Muscle layer of duodenum (tissue), 2 donors: Measurements from ENCODE around the gene LMAN1.

Experiments used
- H3K27ac ChIP-seq: one replicate; pipeline ENCODE4 v1.7.0; 2013; ENCODE audit warnings: mild to moderate bottlenecking, low read length
- H3K27me3 ChIP-seq: one replicate; pipeline ENCODE4 v1.7.0; 2013; ENCODE audit warnings: low read depth, mild to moderate bottlenecking, control low read depth, low read length
- H3K36me3 ChIP-seq, 2 donors: one replicate each; pipeline ENCODE4 v1.7.0; 2013; ENCODE audit warnings: low read length in 2 of 2, control low read depth in 1 of 2, mild to moderate bottlenecking in 1 of 2; ENCODE audit not compliant: insufficient read depth in 2 of 2, control insufficient read depth in 1 of 2
- H3K4me1 ChIP-seq, 2 donors: one replicate each; pipeline ENCODE4 v1.7.0; 2013; ENCODE audit warnings: low read length in 2 of 2, mild to moderate bottlenecking in 2 of 2, control low read depth in 1 of 2, moderate library complexity in 1 of 2; ENCODE audit not compliant: insufficient read depth in 2 of 2, control insufficient read depth in 1 of 2
- H3K4me3 ChIP-seq, 2 donors: one replicate each; pipeline ENCODE4 v1.7.0; 2013; ENCODE audit warnings: low read length in 2 of 2, low read depth in 1 of 2, mild to moderate bottlenecking in 1 of 2
- H3K9me3 ChIP-seq, 2 donors: one replicate each; pipeline ENCODE4 v1.7.0; 2013; ENCODE audit warnings: low read length in 2 of 2, control low read depth in 1 of 2, mild to moderate bottlenecking in 1 of 2; ENCODE audit not compliant: control insufficient read depth in 1 of 2
- donor health status: healthy.

LMAN1 gene

GRCh38 chr18:59325965-59326364, 33.1 kb downstream of the LMAN1 start:
- no peak overlapping the region for H3K4me3 ChIP-seq
- H3K4me1 ChIP-seq = no peaks in the 10 kb centered on the region
- peaks cover 34% of the 10 kb centered on the region in 2 donors for H3K36me3 ChIP-seq

GRCh38 chr18:59324623-59324971, 34.5 kb downstream of the LMAN1 start:
- H3K27me3 ChIP-seq = no peaks in the 10 kb centered on the region
- no peak overlapping the region for H3K4me3 ChIP-seq
- peaks cover 23 to 30% of the 10 kb centered on the region in 2 donors for H3K36me3 ChIP-seq
- H3K4me1 ChIP-seq = no peaks in the 10 kb centered on the region
- H3K27ac ChIP-seq = no peak overlapping the region
- peaks cover 0 to 3% of the 10 kb centered on the region in 2 donors for H3K9me3 ChIP-seq

More at GRCh38 chr18:59325965-59326364, 33.1 kb downstream of the LMAN1 start:
- Histone ChIP-seq H3K27me3 (no peaks in the 10 kb centered on the region), H3K9me3 (peaks cover 0 to 3% of the 10 kb centered on the region in 2 donors), H3K27ac (no peak overlapping the region)

- H3K27ac ChIP-seq = no peak overlapping the region
Observed at GRCh38 chr18:59323931-59324622, 35.0 kb downstream of the LMAN1 start.

GRCh38 chr18:59318460-59319050, 40.5 kb downstream of the LMAN1 start, which contains the start of gene CPLX4:
TSS of gene CPLX4 (minus strand) at chr18:59318649. CDS start at chr18:59318462, 187 bp downstream.
- H3K4me3 ChIP-seq = no peak within 1 kb of the TSS
- no peaks in the 10 kb centered on the region for H3K9me3 ChIP-seq
- no peaks in the 10 kb centered on the region for H3K27me3 ChIP-seq
- no peaks in the 10 kb centered on the region for H3K4me1 ChIP-seq
- no peaks in the 10 kb centered on the region for H3K36me3 ChIP-seq
- H3K27ac ChIP-seq = no peak within 1 kb of the TSS

More at GRCh38 chr18:59323931-59324622, 35.0 kb downstream of the LMAN1 start:
- H3K9me3 ChIP-seq = peaks cover 0 to 3% of the 10 kb centered on the region in 2 donors
- H3K27me3 ChIP-seq = no peaks in the 10 kb centered on the region
- no peaks in the 10 kb centered on the region for H3K4me1 ChIP-seq
- peaks cover 18 to 26% of the 10 kb centered on the region in 2 donors for H3K36me3 ChIP-seq
- H3K4me3 ChIP-seq = no peak overlapping the region

GRCh38 chr18:59311631-59312030, 47.4 kb downstream of the LMAN1 start:
- Histone ChIP-seq H3K4me3 (no peak overlapping the region), H3K4me1 (peaks cover 0 to 13% of the 10 kb centered on the region in 2 donors), H3K27ac (no peak overlapping the region), H3K27me3 (no peaks in the 10 kb centered on the region), H3K36me3 (no peaks in the 10 kb centered on the region), H3K9me3 (no peaks in the 10 kb centered on the region)

GRCh38 chr18:59308938-59309260, 50.2 kb downstream of the LMAN1 start:
- Histone ChIP-seq H3K4me1 (peaks cover 0 to 13% of the 10 kb centered on the region in 2 donors), H3K27me3 (no peaks in the 10 kb centered on the region), H3K27ac (no peak overlapping the region), H3K36me3 (no peaks in the 10 kb centered on the region), H3K4me3 (peak overlapping the region in 1 of 2 donors; percentile 48), H3K9me3 (no peaks in the 10 kb centered on the region)

GRCh38 chr18:59308248-59308937, 50.7 kb downstream of the LMAN1 start:
- Histone ChIP-seq H3K4me3 (peak overlapping the region in 1 of 2 donors; percentile 48), H3K36me3 (no peaks in the 10 kb centered on the region), H3K27me3 (no peaks in the 10 kb centered on the region), H3K4me1 (peaks cover 0 to 13% of the 10 kb centered on the region in 2 donors), H3K27ac (no peak overlapping the region), H3K9me3 (no peaks in the 10 kb centered on the region)

- no peaks in the 10 kb centered on the region for H3K36me3 ChIP-seq
- H3K9me3 ChIP-seq = no peaks in the 10 kb centered on the region
- no peaks in the 10 kb centered on the region for H3K27me3 ChIP-seq
- H3K4me3 ChIP-seq = no peak overlapping the region
- H3K4me1 ChIP-seq = peaks cover 0 to 13% of the 10 kb centered on the region in 2 donors
- no peak overlapping the region for H3K27ac ChIP-seq
Observed at GRCh38 chr18:59306640-59307039, 52.4 kb downstream of the LMAN1 start.

GRCh38 chr18:59305295-59305694, 53.8 kb downstream of the LMAN1 start:
- no peaks in the 10 kb centered on the region for H3K9me3 ChIP-seq
- H3K36me3 ChIP-seq = no peaks in the 10 kb centered on the region
- H3K27ac ChIP-seq = no peak overlapping the region
- H3K4me1 ChIP-seq = peaks cover 0 to 13% of the 10 kb centered on the region in 2 donors
- H3K27me3 ChIP-seq = no peaks in the 10 kb centered on the region
- no peak overlapping the region for H3K4me3 ChIP-seq

- no peaks in the 10 kb centered on the region for H3K36me3 ChIP-seq
- no peak overlapping the region for H3K4me3 ChIP-seq
- H3K27ac ChIP-seq = no peak overlapping the region
- peaks cover 0 to 8% of the 10 kb centered on the region in 2 donors for H3K4me1 ChIP-seq
- H3K27me3 ChIP-seq = no peaks in the 10 kb centered on the region
- no peaks in the 10 kb centered on the region for H3K9me3 ChIP-seq
Observed at GRCh38 chr18:59303656-59304195, 55.3 kb downstream of the LMAN1 start.

- no peaks in the 10 kb centered on the region for H3K27me3 ChIP-seq
- H3K27ac ChIP-seq = no peak overlapping the region
- no peaks in the 10 kb centered on the region for H3K9me3 ChIP-seq
- H3K4me3 ChIP-seq = no peak overlapping the region
- peaks cover 0 to under 1% of the 10 kb centered on the region in 2 donors for H3K4me1 ChIP-seq
- no peaks in the 10 kb centered on the region for H3K36me3 ChIP-seq
Observed at GRCh38 chr18:59303006-59303405, 56.1 kb downstream of the LMAN1 start.
